CD4-positive, alpha-beta T cell treated with Interleukin-4 for 4 hours (primary cell): ENCODE measurements around the gene MRPS5.
"Not testable (repeated sequence)": the region's sequence is repeated elsewhere in the genome, so short reads cannot be mapped to it uniquely, and the experiment has no call there.

Experiments used
- DNase-seq: peaks from one replicate; pipeline ENCODE4 v3.0.0-alpha.2; 2020

MRPS5 gene

GRCh38 chr2:95044601-95045000 lies 77.0 kb downstream of the MRPS5 start:
- DNase-seq = no peak

- no peak for DNase-seq
Measured at GRCh38 chr2:95043300-95044093, 78.1 kb downstream of the MRPS5 start.

- DNase-seq = no peak
Measured at GRCh38 chr2:95042472-95043271, 78.9 kb downstream of the MRPS5 start.

- no peak for DNase-seq
Measured at GRCh38 chr2:95041824-95042442, 79.7 kb downstream of the MRPS5 start.

- no peak for DNase-seq
Measured at GRCh38 chr2:95041060-95041823, 80.4 kb downstream of the MRPS5 start.

GRCh38 chr2:95040426-95040825 lies 81.2 kb downstream of the MRPS5 start:
- no peak for DNase-seq

- DNase-seq = no peak
Measured at GRCh38 chr2:95039978-95040377, 81.6 kb downstream of the MRPS5 start.

GRCh38 chr2:95039363-95039762 lies 82.2 kb downstream of the MRPS5 start:
- DNase-seq = no peak

GRCh38 chr2:95038635-95039298 lies 82.8 kb downstream of the MRPS5 start:
- DNase-seq = no peak

- DNase-seq = not testable (repeated sequence)
Measured at GRCh38 chr2:95037841-95038585, 83.6 kb downstream of the MRPS5 start.

- no peak for DNase-seq
Measured at GRCh38 chr2:95037384-95037839, 84.2 kb downstream of the MRPS5 start.

- no peak for DNase-seq
Measured at GRCh38 chr2:95036596-95037383, 84.8 kb downstream of the MRPS5 start.
